ENCODE data around the gene CLIC4.
"Not testable (repeated sequence)": the region's sequence is repeated elsewhere in the genome, so short reads cannot be mapped to it uniquely, and the experiment has no call there.

Gene CLIC4

GRCh38 chr1:24720152-24720551 lies 25.1 kb upstream of the CLIC4 start:
- DNase-seq, result no peak

DNA sequence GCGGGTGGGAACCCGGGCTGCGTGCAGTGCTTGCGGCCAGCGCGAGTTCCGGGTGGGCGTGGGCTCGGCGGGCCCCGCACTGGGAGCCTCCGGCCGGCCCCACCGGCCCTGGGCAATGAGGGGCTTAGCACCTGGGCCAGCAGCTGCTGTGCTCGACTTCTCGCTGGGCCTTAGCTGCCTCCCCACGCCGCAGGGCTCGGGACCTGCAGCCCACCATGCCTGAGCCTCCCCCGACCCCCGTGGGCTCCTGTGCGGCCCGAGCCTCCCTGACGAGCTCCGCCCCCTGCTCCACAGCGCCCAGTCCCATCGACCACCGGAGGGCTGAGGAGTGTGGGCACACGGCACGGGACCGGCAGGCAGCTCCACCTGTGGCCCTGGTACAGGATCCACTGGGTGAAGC lies 23.7 kb upstream of the CLIC4 start:
- DNase-seq, result no peak

DNA sequence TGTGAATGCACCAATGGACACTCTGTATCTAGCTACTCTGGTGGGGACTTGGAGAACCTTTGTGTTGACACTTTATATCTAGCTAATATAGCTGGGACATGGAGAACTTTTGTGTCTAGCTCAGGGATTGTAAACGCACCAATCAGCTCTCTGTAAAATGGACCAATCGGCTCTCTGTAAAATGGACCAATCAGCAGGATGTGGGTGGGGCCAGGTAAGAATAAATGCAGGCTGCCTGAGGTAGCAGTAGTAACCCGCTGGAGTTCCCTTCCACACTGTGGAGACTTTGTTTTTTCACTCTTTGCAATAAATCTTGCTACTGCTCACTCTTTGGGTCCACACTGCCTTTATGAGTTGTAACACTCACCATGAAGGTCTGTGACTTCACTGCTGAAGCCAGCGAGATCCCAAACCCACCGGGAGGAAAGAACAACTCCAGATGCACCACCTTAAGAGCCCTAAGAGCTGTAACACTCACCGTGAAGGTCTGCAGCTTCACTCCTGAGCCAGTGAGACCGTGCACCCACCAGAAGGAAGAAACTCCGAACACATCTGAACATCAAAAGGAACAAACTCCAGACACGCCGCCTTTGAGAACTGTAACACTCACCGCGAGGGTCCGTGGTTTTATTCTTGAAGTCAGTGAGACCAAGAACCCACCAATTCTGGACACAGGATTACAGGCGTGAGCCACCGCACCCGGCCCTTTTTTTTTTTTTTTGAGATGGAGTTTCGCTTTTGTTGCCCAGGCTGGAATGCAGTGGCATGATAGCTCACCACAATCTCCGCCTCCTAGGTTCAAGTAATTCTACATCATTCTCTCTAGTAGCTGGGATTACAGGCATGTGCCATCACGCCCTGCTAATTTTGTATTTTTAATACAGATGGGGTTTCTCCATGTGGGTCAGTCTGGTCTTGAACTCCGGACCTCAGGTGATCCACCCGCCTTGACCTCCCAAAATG lies 22.9 kb upstream of the CLIC4 start:
- not testable (repeated sequence) for DNase-seq

DNA sequence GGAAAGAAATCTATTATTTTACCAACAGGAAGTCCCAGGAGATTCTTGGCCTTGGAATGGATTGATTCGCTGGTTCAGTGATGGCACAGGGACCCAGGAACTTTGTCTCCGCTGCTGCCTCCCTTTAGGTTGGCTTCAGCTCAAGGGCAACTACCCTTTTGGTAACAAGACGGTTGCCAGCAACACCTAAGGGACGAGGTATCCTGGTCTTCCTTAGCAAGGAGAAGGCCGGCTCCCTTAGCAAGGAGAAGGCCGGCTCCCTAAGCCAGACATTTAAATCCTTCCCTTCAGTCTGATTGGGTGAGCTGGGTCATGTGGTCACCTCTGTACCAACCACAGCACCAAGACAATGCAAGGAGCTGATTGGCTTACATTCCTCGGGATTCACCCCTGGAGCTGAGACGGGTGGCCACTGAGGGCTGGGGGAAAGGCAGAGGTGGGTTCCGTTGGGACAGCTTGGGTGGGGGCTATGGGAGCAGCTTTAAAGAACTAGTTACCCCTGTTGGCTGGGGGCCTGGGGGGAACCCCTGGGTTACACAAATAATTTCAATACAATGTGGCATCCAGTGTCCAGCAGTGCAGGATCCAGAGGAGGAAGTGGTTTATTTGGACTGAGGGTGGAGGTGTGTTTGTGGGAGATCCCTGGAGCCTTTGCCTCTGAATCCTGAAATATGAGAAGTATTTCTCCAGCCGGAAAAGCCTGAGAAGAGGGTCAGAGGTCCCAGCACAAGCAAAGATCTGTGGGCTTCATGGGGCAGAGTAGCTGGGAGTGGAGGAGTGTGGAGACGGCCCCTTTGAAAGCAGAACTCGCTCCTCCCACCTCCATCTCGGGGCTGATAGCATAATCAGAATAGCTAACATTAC lies 20.7 kb upstream of the CLIC4 start:
- peak; percentile 38 to 79 for DNase-seq

DNA sequence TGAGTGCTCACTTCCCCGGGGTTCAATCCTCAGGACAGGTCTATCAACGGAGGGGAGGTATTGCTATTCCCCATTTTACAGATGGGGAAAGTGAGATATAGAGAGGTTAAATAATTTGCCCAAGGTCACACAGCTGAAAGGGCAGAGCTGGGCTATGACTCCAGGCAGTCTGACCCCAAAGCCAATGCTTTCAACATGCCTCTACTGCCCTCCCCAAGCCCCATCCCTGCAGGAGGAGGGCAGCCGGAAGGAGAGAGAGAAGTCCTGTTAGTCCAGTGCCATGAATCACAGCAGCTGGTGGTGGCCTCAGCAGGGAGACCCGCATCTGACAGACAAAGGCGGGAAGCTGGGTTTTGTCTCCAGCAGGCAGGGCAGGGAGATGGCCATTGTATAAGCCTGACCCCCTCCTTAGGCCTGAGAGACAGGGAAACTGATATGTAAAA lies 20.0 kb upstream of the CLIC4 start:
- DNase-seq, result no peak

DNA sequence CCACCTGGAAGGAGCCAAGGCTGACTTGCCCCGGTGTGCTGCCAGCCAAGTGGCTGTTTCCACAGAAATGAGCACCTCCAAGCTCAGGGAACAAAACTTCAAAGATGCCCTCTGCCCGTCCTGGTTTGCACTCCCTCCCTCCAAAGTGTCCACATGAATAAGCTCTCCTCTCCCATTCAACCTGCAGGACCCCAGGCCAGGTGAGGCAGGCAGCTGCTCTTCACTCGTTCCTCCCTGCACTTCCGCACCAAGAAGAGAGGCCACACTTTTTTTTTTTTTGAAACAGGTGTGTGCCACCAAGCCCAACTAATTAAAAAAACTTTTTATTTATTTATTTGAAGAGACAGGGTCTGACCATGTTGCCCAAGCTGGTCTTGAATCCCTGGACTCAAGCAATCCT lies 18.5 kb upstream of the CLIC4 start:
- no peak for DNase-seq

DNA sequence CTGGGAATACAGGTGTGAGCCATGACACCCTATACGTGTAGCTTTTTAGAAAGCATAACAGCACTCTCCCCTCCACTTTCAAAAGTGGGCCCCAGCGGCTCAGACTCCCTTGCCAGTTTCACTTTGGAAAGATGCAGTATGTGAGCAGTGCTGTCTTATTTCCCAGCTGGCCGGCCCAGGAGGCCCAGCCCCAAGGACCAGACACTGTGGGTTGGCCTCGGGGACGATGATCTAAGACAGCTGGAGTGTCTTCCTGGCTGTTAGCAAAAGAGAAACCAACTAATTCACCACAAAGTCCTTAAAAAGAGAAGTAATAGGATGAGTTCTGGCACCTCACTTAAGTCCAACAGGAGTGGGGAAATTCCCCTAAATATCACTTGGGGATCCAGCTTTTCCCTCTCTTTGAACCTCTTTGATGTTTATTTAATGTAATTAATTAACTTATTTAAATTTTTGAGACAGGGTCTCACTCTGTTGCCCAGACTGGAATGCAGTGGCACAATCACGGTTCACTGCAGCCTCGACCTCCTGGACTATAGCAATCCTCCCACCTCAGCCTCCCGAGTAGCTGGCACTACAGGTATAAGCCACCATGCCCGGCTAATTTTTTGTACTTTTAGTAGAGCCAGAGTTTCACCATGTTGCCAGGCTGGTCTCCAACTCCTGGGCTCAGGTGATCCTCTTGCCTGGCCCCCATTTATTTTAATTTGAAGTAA lies 17.6 kb upstream of the CLIC4 start:
- peak; percentile 92 to 97 for DNase-seq

- DNase-seq, result no peak
These were observed 16.3 kb upstream of the CLIC4 start for GRCh38 chr1:24728982-24729381.

GRCh38 chr1:24732186-24732885 lies 12.9 kb upstream of the CLIC4 start:
- DNase-seq, result peak; percentile 63 to 84

GRCh38 chr1:24733342-24733741 lies 11.9 kb upstream of the CLIC4 start:
- DNase-seq, result peak; percentile 80 to 92

DNA sequence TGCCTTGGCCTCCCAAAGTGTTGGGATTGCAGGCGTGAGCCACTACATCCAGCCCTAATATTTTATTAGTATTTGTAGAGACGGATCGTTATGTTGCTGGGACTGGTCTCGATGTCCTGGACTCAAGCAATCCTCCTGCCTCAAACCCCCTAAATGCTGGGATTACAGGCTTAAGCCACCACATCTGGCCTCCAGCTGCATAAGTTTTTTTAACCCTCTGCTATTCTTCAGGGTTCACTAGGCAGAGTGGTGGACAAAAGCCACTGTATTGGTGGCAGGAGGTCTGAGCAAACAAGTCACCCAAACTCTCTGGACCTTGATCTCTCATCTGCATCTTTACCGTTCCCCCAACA lies 10.1 kb upstream of the CLIC4 start:
- no peak for DNase-seq

DNA sequence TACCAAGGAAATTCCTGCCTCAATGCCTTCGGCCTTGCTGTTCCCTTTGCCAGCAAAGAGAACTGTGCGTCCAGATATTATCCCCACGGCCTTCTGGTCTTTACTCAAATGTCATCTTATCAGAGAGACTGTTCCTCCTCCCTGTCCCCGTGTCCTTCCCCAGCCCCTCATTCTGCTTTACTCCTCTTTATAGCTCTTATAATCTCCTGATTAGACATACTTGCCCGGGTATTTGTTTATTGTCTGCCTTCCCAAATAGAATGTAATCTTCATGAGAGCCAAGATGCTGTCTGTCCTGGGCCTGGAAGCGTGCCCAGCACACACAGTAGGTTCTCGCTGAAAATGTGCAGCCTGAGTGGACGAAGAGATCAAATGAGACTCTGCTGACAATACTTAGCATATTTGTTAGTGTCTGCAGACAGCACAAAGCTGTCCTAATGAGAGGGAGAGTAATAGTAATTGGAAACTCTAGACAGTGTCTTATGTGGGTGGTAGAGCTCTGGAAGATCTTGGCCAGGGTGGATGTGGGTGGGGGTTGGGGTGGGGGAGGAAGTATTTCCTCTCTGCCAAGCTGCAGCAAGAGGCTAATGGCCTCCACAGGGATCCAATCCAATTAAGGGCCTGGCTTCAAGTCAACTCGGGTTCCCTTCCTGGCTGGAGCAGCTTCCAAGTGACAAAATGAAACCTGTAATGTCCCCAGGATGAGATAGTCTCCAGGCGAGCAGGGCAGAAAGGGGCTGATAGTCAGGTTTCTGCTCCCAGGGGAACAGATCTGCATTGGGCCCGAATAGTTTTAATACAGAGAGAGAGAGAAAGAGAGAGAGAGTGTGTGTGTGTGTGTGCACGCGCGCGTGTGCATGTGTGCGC lies 9.5 kb upstream of the CLIC4 start:
- DNase-seq, result peak in 1 of 2 donors; percentile 49

DNA sequence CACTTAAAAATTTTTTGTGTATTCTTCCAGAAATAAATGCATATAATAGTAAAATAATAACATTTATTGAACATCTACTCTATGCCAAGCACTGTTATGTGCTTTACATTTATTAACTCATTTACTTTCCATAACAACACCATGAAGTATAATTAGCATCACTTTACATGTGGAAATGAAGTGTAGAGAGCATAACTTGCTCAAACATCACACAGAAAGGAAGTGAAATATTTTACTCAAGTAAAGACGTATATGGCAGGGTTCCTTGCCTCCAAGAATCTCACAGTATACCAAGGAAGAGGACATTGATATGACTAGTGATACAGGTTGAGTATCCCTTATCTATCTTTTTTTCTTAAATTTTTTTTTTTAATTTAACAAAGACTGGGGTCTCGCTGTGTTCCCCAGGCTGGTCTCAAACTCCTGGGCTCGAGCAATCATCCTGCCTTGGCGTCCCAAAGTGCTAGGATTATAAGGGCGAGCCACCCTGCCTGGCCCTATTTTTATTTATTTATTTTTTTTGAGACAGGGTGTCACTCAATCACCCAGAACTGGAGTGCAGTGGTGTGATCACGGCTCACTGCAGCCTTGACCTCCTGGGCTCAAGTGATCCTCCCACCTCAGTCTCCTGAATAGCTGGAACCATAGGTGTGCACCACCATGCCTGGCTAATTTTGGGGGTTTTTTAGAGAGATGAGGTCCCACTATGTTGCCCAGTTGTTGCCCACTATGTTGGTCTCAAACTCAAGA lies 7.7 kb upstream of the CLIC4 start:
- DNase-seq, result no peak

- DNase-seq, result no peak
These were observed 6.0 kb upstream of the CLIC4 start for GRCh38 chr1:24739241-24739640.

DNA sequence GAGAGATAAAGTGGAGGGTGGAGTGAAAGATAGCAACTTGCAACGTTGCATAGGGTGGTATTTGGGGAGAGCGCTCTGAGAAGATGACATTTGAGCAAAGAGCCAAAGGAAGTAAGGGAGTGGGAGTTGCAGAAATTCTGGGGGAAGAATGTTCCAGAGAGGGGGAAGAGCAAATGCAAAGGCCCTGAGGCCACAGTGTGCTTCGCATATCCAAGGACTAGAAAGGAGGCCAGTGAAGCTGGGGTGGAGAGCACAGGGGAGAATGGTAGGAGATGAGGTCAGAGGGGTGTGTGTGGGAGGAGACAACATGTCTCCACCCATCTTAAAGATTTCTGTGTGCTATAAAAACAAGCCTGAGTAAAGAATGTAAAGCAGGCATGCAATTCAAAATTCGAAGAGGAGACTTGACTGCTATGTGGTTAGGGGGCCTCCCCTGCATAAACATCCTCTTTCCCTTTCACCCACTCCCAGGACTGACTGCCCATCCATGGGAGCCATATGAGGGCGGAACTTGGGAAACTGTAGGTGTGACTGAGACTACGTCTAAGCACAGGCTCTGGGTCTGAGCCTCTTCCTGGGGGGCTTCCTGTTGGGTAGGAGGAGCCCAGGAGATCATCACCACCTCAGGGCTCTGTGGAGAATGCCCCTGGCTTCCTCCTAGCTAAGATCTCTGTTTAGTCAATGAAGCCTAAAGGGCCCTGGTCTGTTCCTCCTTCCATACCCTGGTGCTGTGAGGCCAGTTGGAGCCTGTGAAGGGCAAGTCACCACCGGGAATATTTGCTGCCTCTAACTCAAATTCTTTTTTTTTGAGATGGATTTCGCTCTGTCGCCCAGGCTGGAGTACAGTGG lies 2.9 kb upstream of the CLIC4 start:
- DNase-seq, result peak; percentile 65 to 84

DNA sequence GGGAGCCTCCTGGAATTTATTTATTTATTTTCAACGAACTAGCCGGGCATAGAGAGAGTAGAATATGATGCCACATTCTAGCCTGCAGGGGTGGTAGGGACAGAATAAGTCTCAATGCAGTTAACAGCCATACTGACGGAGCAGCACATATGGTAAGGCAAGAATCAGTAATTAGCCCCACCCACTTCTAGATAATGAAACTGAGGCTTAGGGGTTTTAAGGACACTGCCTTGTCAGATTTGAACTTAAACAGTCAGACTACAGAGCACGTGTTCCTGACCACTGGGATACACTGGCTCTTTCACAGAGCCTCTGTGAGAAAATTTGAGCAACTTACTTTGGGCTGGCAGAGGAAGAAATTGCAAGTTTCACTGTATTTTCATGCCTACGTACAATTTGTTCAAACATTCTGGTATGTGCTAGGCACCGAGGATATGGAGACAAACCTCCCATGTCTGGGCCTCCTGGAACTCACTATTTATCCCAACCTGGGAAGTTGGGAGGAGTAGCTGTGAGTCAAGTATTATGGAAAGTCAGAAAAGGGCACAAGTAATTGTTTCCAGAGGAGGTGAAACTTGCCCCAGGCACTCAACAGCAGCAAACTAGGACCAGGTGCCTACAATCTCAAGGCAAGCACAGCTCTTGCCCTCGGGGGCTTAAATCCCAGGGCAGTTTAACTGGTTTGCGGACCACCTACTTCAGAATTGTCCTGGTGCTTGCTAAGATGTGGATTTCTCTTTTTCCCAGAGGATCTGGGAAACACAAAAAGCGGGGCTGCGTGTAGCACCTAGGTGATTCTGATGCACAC lies 1.6 kb upstream of the CLIC4 start:
- peak in 1 of 2 donors; percentile 25 for DNase-seq

DNA sequence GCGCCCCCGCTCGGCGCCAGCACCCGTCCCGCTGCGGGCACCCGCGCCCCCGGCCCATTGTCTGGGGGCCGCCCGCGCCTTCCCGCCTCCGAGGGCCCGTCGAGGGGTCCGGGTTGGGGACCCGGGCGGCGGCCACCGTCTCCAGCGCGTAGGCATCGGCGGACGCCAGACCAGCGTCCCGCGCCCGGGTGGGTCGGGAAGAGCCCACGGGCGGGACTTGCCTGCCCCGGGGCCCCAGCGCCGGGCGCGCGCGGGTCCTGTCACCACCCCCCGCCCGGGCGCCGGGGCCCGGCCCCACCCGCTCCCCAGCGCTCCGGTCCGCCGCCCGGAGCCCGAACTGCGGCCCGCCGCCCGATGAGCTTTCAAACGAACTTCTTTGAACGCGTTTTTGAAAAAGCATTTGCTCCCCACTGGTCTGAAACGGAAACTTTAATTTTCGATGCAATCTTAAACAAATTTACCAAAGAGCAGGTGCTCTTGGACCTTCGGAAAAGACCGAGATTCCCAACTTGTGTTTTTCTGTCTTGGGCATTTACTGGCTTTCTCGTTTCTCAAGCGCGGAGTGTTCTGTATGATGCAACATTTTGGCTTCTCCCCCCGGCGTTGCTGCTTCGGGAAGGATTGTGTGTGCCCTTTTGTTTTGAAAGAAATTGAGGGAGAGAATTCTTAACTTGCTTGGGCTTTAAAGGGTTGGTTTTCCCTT lies 615 bp downstream of the CLIC4 start:
- peak; percentile 90 to 96 for DNase-seq
